ENCODE data around the gene PAPOLB. TPM values are rescaled to one million over a fixed set of nuclear protein-coding genes. Genes with fewer than 3 reads are reported as not detected.
A peak's percentile ranks its signal among the peaks of the same experiment; 100 is the strongest.

PAPOLB gene
- total RNA-seq, 1 experiment from 2014 or later: not detected

DNA sequence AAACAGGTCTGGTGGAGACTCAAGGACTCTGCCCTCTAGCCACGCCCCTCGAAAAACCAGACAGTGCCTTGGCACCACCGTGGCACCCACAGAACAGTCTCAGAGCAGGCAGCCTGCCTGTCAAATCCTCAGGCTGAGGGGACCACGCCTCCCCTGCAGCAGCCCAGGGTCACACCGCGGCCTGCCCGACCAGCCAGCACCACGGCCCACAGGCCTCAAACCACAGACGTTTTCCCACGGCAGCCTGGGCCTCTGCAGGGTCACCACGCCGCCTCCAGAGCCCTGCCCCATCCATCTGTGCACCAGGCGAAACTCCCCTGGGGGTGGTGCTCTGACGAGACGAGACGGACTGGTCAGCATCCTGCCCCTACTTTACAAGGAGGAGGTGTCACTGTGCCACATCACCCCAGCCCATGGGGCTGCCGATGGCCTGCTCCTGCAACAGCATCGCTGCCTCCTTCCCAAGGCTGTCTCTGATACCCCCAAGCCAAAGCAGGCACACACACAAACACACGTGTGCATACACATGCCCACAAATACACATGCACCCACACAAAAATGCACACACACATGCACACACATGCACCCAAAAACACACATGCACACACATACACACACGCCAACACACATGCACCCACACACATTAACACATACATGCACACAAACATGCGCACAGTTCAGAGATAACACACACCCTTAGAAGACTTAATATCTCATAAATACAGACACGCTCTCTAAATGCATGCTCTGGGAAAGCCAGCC is 24.6 kb downstream of the PAPOLB start:
- no peaks in the 10 kb centered on the region for H3K36me3 ChIP-seq (ENCODE audit: low read depth)
- H3K27me3 ChIP-seq (ENCODE audit: insufficient read depth, low read depth): peaks cover 42% of the 10 kb centered on the region
- no peak overlapping the region for H3K4me3 ChIP-seq
- no peak overlapping the region for H2AFZ ChIP-seq
- no TSS peak for BruUV-seq (replicated peaks)
- H3F3A ChIP-seq (ENCODE audit: insufficient read depth, low read depth): peaks cover under 1% of the 10 kb centered on the region; the same call in 1 of the 2 replicates
- TF ChIP-seq, protein P1, sequence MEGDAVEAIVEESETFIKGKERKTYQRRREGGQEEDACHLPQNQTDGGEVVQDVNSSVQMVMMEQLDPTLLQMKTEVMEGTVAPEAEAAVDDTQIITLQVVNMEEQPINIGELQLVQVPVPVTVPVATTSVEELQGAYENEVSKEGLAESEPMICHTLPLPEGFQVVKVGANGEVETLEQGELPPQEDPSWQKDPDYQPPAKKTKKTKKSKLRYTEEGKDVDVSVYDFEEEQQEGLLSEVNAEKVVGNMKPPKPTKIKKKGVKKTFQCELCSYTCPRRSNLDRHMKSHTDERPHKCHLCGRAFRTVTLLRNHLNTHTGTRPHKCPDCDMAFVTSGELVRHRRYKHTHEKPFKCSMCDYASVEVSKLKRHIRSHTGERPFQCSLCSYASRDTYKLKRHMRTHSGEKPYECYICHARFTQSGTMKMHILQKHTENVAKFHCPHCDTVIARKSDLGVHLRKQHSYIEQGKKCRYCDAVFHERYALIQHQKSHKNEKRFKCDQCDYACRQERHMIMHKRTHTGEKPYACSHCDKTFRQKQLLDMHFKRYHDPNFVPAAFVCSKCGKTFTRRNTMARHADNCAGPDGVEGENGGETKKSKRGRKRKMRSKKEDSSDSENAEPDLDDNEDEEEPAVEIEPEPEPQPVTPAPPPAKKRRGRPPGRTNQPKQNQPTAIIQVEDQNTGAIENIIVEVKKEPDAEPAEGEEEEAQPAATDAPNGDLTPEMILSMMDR (conservative IDR thresholded peaks at IDR 0.05): no peak
- H3K4me2 ChIP-seq: no peak overlapping the region
- CTCF ChIA-PET: no interaction called here
- H3K79me2 ChIP-seq (ENCODE audit: low read depth): no peaks in the 10 kb centered on the region
- no peaks in the 10 kb centered on the region for H3K9me3 ChIP-seq (ENCODE audit: insufficient read depth, low read depth)
- H3K27ac ChIP-seq: no peak overlapping the region
- no peaks in the 10 kb centered on the region for H3K9me2 ChIP-seq (ENCODE audit: insufficient read depth)
- H4K20me1 ChIP-seq (ENCODE audit: insufficient read depth): peaks cover 2% of the 10 kb centered on the region; the same call in 1 of the 2 replicates
- no peak for DNase-seq
- intact Hi-C loops (cut with micrococcal nuclease; ENCODE audit: unreplicated experiment): no loop called here
- POLR2A ChIA-PET (ENCODE audit: unreplicated experiment): no interaction called here
- 0 out of 2 replicates have a peak, but pooled peaks cover 1% of the 10 kb centered on the region for H3K4me1 ChIP-seq (replicated peaks; ENCODE audit: insufficient read depth)

DNA sequence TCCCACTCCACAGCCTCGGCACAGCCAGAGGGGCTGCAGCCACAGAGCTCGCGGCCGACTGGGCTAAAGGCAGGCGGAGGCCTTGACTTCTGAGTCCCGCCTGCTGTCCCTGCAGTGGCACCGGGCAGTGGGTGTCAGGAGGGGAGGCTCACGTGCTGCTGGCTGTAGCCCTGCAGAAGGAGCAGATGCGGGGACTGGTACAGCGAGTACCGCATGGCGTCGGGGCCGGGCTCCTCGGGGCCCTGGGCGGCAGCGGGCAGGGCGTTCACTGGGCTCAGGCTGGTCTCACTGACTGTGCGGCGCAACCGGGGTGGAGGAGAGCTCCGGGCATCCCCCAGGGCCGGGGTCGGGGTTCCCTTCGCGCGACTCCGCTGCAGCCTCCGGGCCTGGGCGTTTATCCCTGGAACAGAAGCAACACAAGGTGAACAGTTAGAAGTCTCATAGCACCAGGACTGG is 25.6 kb downstream of the PAPOLB start:
- intact Hi-C loops (cut with micrococcal nuclease; ENCODE audit: unreplicated experiment): no loop called here
- no peaks in the 10 kb centered on the region for H3K36me3 ChIP-seq (ENCODE audit: low read depth)
- H4K20me1 ChIP-seq (ENCODE audit: insufficient read depth): peaks cover 2% of the 10 kb centered on the region; the same call in 1 of the 2 replicates
- no peaks in the 10 kb centered on the region for H3K9me2 ChIP-seq (ENCODE audit: insufficient read depth)
- H2AFZ ChIP-seq: no peak overlapping the region
- BruUV-seq (replicated peaks): no TSS peak
- no peaks in the 10 kb centered on the region for H3K79me2 ChIP-seq (ENCODE audit: low read depth)
- H3K9me3 ChIP-seq (ENCODE audit: insufficient read depth, low read depth): no peaks in the 10 kb centered on the region
- TF ChIP-seq EZH2 (IDR thresholded peaks at IDR 0.05; ENCODE audit: low read depth): no peak
- TF ChIP-seq, protein P1 (conservative IDR thresholded peaks at IDR 0.05): no peak
- H3K27ac ChIP-seq: no peak overlapping the region
- DNase-seq: no peak
- peaks cover 42% of the 10 kb centered on the region for H3K27me3 ChIP-seq (ENCODE audit: insufficient read depth, low read depth)
- H3K4me1 ChIP-seq (replicated peaks; ENCODE audit: insufficient read depth): 0 out of 2 replicates have a peak, but pooled peaks cover 7% of the 10 kb centered on the region
- ChIA-PET POLR2A (ENCODE audit: unreplicated experiment) (no interaction called here), CTCF (interaction anchor here (0.5 kb wide), 1 partner anchor 137 kb away, joined by 7 read pairs; no protein-coding TSS in a partner anchor)
- H3F3A ChIP-seq (ENCODE audit: insufficient read depth, low read depth): peaks cover 8% of the 10 kb centered on the region; the same call in 1 of the 2 replicates
- 0 out of 2 replicates have a peak overlapping the region, but pooled peaks have one; percentile 33 for H3K4me2 ChIP-seq
- no peak overlapping the region for H3K4me3 ChIP-seq

DNA sequence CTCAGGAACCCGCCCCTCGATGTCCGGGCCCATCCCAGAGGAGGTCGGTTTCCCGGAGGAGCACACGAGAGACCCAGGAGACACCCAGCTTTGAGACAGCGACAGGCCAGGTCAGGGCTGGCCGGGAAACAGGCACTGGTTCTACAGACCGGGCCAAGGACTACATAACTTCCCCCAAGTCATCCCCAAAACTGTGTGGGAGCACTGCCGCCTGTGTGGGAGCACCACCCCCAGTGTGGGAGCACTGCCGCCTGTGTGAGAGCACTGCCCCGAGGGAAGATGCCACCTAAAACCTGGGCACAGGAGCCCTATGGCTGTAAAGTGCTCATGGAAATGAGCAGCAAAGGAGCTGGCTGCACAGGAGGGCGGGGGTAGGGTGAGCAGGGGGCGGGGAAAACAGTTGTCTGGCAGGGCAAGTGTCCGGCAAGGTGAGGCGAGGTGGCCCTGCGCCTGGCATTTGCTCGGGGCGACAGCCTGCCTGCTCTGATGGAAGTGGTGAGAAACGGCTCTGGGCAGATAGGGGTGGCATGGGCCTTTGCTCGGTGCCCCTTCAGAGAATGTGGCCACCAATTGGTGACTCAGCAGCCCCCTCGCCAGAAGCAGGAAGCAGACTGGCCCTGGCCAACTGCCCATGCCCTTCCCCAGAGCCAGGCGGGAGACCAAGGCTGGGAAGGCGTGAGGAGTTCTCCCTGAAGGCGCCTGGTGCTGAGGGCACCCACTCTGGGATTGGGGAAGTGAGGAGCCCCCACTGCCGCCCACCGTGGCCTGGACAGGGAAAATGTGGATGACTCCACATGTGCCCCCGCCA is 26.2 kb downstream of the PAPOLB start:
- no TSS peak for BruUV-seq (replicated peaks)
- Histone ChIP-seq H3K27me3 (ENCODE audit: insufficient read depth, low read depth) (peaks cover 42% of the 10 kb centered on the region), H2AFZ (no peak overlapping the region), H3K79me2 (ENCODE audit: low read depth) (no peaks in the 10 kb centered on the region), H3K9me2 (ENCODE audit: insufficient read depth) (no peaks in the 10 kb centered on the region), H4K20me1 (ENCODE audit: insufficient read depth) (peaks cover 2% of the 10 kb centered on the region; the same call in 1 of the 2 replicates), H3K4me1 (replicated peaks; ENCODE audit: insufficient read depth) (0 out of 2 replicates have a peak, but pooled peaks cover 7% of the 10 kb centered on the region), H3K4me3 (no peak overlapping the region), H3K27ac (no peak overlapping the region), H3K9me3 (ENCODE audit: insufficient read depth, low read depth) (no peaks in the 10 kb centered on the region), H3F3A (ENCODE audit: insufficient read depth, low read depth) (peaks cover 8% of the 10 kb centered on the region; the same call in 1 of the 2 replicates), H3K4me2 (peak overlapping the region; percentile 33), H3K36me3 (ENCODE audit: low read depth) (no peaks in the 10 kb centered on the region)
- POLR2A ChIA-PET (ENCODE audit: unreplicated experiment): no interaction called here
- DNase-seq: peak; percentile 47 to 63
- TF ChIP-seq, protein P1 (conservative IDR thresholded peaks at IDR 0.05): no peak
- no peak for TF ChIP-seq EZH2 (IDR thresholded peaks at IDR 0.05; ENCODE audit: low read depth)
- intact Hi-C loops (cut with micrococcal nuclease; ENCODE audit: unreplicated experiment): no loop called here
- CTCF ChIA-PET: interaction anchor here (0.5 to 0.6 kb wide), 3 partner anchors 10 to 137 kb away, joined by 3 to 7 read pairs (median 4); no protein-coding TSS in a partner anchor

Data from PC-9 (cell line).